Activated gamma-delta T cell treated with anti-CD3 and anti-CD28 coated beads, Interleukin-2, amount 50 U/mL, for 16 hours (primary cell): Measurements from ENCODE around the gene HSF2.

Experiments
- DNase-seq: peaks from one replicate; pipeline ENCODE4 v3.0.0-alpha.2; 2020; ENCODE audit warnings: low read depth

The HSF2 gene

GRCh38 chr6:122399348-122400120, at the start of gene HSF2:
HSF2 (plus strand) TSS chr6:122399652; CDS start chr6:122399738, 86 bp downstream.
- DNase-seq = peak; percentile 85

- no peak for DNase-seq
Measured at GRCh38 chr6:122352981-122353664, 46.3 kb upstream of the HSF2 start.

GRCh38 chr6:122360809-122361208, 38.6 kb upstream of the HSF2 start:
- DNase-seq = no peak

GRCh38 chr6:122361314-122361979, 38.0 kb upstream of the HSF2 start:
- DNase-seq = no peak

GRCh38 chr6:122363769-122364483, 35.5 kb upstream of the HSF2 start:
- DNase-seq = no peak

- DNase-seq = no peak
Measured at GRCh38 chr6:122365775-122366403, 33.6 kb upstream of the HSF2 start.

- no peak for DNase-seq
Measured at GRCh38 chr6:122367171-122367570, 32.3 kb upstream of the HSF2 start.

GRCh38 chr6:122369536-122369935, 29.9 kb upstream of the HSF2 start:
- DNase-seq = no peak

- no peak for DNase-seq
Measured at GRCh38 chr6:122372647-122373046, 26.8 kb upstream of the HSF2 start.

GRCh38 chr6:122374307-122374706, 25.1 kb upstream of the HSF2 start:
- no peak for DNase-seq

- DNase-seq = no peak
Measured at GRCh38 chr6:122376246-122376645, 23.2 kb upstream of the HSF2 start.

GRCh38 chr6:122381494-122382265, 17.8 kb upstream of the HSF2 start:
- DNase-seq = peak; percentile 38

GRCh38 chr6:122385857-122386612, 13.4 kb upstream of the HSF2 start:
- no peak for DNase-seq

GRCh38 chr6:122388945-122389344, 10.5 kb upstream of the HSF2 start:
- no peak for DNase-seq

- no peak for DNase-seq
Measured at GRCh38 chr6:122389704-122390372, 9.6 kb upstream of the HSF2 start.

GRCh38 chr6:122392564-122393350, 6.7 kb upstream of the HSF2 start:
- no peak for DNase-seq

GRCh38 chr6:122393351-122393896, 6.0 kb upstream of the HSF2 start:
- DNase-seq = no peak

GRCh38 chr6:122394016-122394415, 5.4 kb upstream of the HSF2 start:
- no peak for DNase-seq

GRCh38 chr6:122399055-122399347, 451 bp upstream of the HSF2 start:
- no peak for DNase-seq
